ENCODE results near the gene ZNF12.
"Not testable (repeated sequence)": the region's sequence is repeated elsewhere in the genome, so short reads cannot be mapped to it uniquely, and the experiment has no call there.

Gene ZNF12

GRCh38 chr7:6706666-6707407 lies at the start of gene ZNF12:
Gene ZNF12, minus strand, starts transcription at chr7:6706947. Its CDS starts 1,774 bp downstream, at chr7:6705173.
- peak; percentile 89 for DNase-seq

GRCh38 chr7:6753964-6754363 lies 47.2 kb upstream of the ZNF12 start, which contains the start of gene RSPH10B2:
Gene RSPH10B2, plus strand, starts transcription at chr7:6754103. Its CDS starts 3,575 bp downstream, at chr7:6757678.
- DNase-seq: not testable (repeated sequence)

- DNase-seq: not testable (repeated sequence)
These were observed 43.4 kb upstream of the ZNF12 start for GRCh38 chr7:6750173-6750572.

- not testable (repeated sequence) for DNase-seq
These were observed 42.6 kb upstream of the ZNF12 start for GRCh38 chr7:6749335-6749734.

GRCh38 chr7:6744410-6745100 lies 37.8 kb upstream of the ZNF12 start:
- DNase-seq: not testable (repeated sequence)

- DNase-seq: not testable (repeated sequence)
These were observed 31.7 kb upstream of the ZNF12 start for GRCh38 chr7:6738415-6738814.

- DNase-seq: no peak
These were observed 23.5 kb upstream of the ZNF12 start for GRCh38 chr7:6730343-6730633.

GRCh38 chr7:6729492-6730342 lies 23.0 kb upstream of the ZNF12 start:
- peak; percentile 72 for DNase-seq

GRCh38 chr7:6728893-6729491 lies 22.2 kb upstream of the ZNF12 start:
- DNase-seq: not testable (repeated sequence)

- DNase-seq: no peak
These were observed 20.9 kb upstream of the ZNF12 start for GRCh38 chr7:6727663-6728062.

GRCh38 chr7:6726341-6726740 lies 19.6 kb upstream of the ZNF12 start:
- DNase-seq: not testable (repeated sequence)

- DNase-seq: no peak
These were observed 18.3 kb upstream of the ZNF12 start for GRCh38 chr7:6725003-6725402.

GRCh38 chr7:6724351-6724750 lies 17.6 kb upstream of the ZNF12 start:
- DNase-seq: not testable (repeated sequence)

GRCh38 chr7:6718124-6718523 lies 11.4 kb upstream of the ZNF12 start:
- DNase-seq: no peak

- not testable (repeated sequence) for DNase-seq
These were observed 9.2 kb upstream of the ZNF12 start for GRCh38 chr7:6715898-6716297.

- DNase-seq: no peak
These were observed 7.6 kb upstream of the ZNF12 start for GRCh38 chr7:6714360-6714759.

- no peak for DNase-seq
These were observed 3.1 kb upstream of the ZNF12 start for GRCh38 chr7:6709808-6710207.

- DNase-seq: no peak
These were observed 1.6 kb upstream of the ZNF12 start for GRCh38 chr7:6708304-6708703.

- DNase-seq: no peak
These were observed 635 bp downstream of the ZNF12 start for GRCh38 chr7:6705959-6706665.

- DNase-seq: no peak
These were observed 4.9 kb downstream of the ZNF12 start for GRCh38 chr7:6701860-6702259.

GRCh38 chr7:6700793-6701192 lies 6.0 kb downstream of the ZNF12 start:
- no peak for DNase-seq

- DNase-seq: no peak
These were observed 15.1 kb downstream of the ZNF12 start for GRCh38 chr7:6691609-6692106.
